K562 (cell line): ENCODE measurements around the gene CDCA5. TPM values are rescaled to one million over a fixed set of nuclear protein-coding genes. Genes with fewer than 3 reads are reported as not detected.

Experiments used
- ATAC-seq: fragments of 200-7000 bp; cut with Tn5 transposase; 3 replicates; pipeline ENCODE4 v1.9.1; 2020; ENCODE audit warnings: moderate library complexity
- BruUV-seq: library from RNA; stranded (reverse); fragments of 400-500 nt; replicated peaks from 2 replicates; lab custom pipeline; 2021; lab: Mats Ljungman, UMichigan
- CTCF ChIA-PET: fragments of 300-600 bp; formaldehyde crosslinking; extraction: SDS; loops from one replicate; lab custom pipeline; 2021; ENCODE audit warnings: low intra/inter-chr PET ratio; lab: Yijun Ruan, JAX
- POLR2A ChIA-PET: fragments of 300-600, 350-650 bp; sonication (Branson Sonifier 250); formaldehyde crosslinking; extraction: SDS; loops from one replicate; lab custom pipeline; 2021; ENCODE audit warnings: antibody characterized with exemption, inconsistent platforms; lab: Yijun Ruan, JAX
- DNase-seq, 4 experiments: peaks; one replicate each; pipeline versions ENCODE4 v3.0.0 to v3.0.0-alpha.2; 2011 to 2018; ENCODE audit warnings: low spot score in 3 of 4, mixed read lengths in 3 of 4; ENCODE audit errors: extremely low read depth in 1 of 4
- FAIRE-seq: peaks from 2 replicates; lab custom pipeline; 2011; peaks lifted over from hg19 to GRCh38; lab: Jason Lieb, UNC
- H2AFZ ChIP-seq: 2 replicates; pipeline ENCODE4 v1.6.0; 2011; ENCODE audit warnings: low read depth, low read length, control low read depth, inconsistent platforms
- H3K27ac ChIP-seq: fragments of 200-600 bp; 3 replicates; pipeline ENCODE4 v1.8.0; 2011; ENCODE audit warnings: low read depth, mild to moderate bottlenecking, control low read depth, inconsistent platforms, low read length, moderate library complexity, mixed read lengths; ENCODE audit errors: extremely low read depth
- H3K27me3 ChIP-seq, 2 experiments: fragments of 300-600 bp in 1 of 2; 2 replicates in 1 of 2; 3 replicates in 1 of 2; pipeline versions ENCODE4 v1.6.0 to v1.8.0; 2011; ENCODE audit warnings: inconsistent platforms in 2 of 2, low read length in 2 of 2, mild to moderate bottlenecking in 1 of 2, mixed read lengths in 1 of 2, moderate library complexity in 1 of 2; ENCODE audit not compliant: control insufficient read depth in 2 of 2, insufficient read depth in 2 of 2
- H3K36me3 ChIP-seq: fragments of 300-600 bp; 3 replicates; pipeline ENCODE4 v1.8.0; 2011; ENCODE audit warnings: mild to moderate bottlenecking, low read length, inconsistent platforms; ENCODE audit not compliant: control insufficient read depth, insufficient read depth
- H3K4me1 ChIP-seq, 2 experiments: fragments of 200-600 bp in 1 of 2; replicated peaks in 1 of 2; 2 replicates in 1 of 2; 3 replicates in 1 of 2; pipeline versions ENCODE4 v1.5.1 to v1.8.0; 2011; ENCODE audit warnings: inconsistent platforms in 2 of 2, low read length in 2 of 2, mild to moderate bottlenecking in 1 of 2, mixed read lengths in 1 of 2, moderate library complexity in 1 of 2; ENCODE audit not compliant: control insufficient read depth in 2 of 2, insufficient read depth in 2 of 2
- H3K4me2 ChIP-seq: 2 replicates; pipeline ENCODE4 v1.6.1; 2011; ENCODE audit warnings: low read length, control low read depth, inconsistent platforms, mixed read lengths; ENCODE audit not compliant: insufficient read depth
- H3K4me3 ChIP-seq: fragments of 200-600 bp; sonication (generic), shearing (Covaris generic); 2 replicates; pipeline ENCODE4 v1.5.1; 2016; ENCODE audit warnings: control low read depth, inconsistent platforms
- H3K79me2 ChIP-seq: fragments of 200-600 bp; 3 replicates; pipeline ENCODE4 v1.8.0; 2011; ENCODE audit warnings: low read length, inconsistent platforms; ENCODE audit not compliant: control insufficient read depth, insufficient read depth
- H3K9ac ChIP-seq, 2 experiments: 2 replicates each; pipeline versions ENCODE4 v1.6.0 to v1.6.1; 2011; ENCODE audit warnings: low read depth in 2 of 2, low read length in 2 of 2, control low read depth in 1 of 2, inconsistent platforms in 1 of 2, mild to moderate bottlenecking in 1 of 2, mixed read lengths in 1 of 2; ENCODE audit not compliant: insufficient read depth in 1 of 2
- H3K9me1 ChIP-seq: one replicate; pipeline ENCODE4 v1.6.0; 2011; ENCODE audit warnings: inconsistent platforms, mild to moderate bottlenecking, low read length, moderate library complexity; ENCODE audit not compliant: control insufficient read depth, insufficient read depth
- H3K9me3 ChIP-seq: replicated peaks from 2 replicates; pipeline ENCODE4 v1.5.1; 2011; ENCODE audit warnings: low read depth, low read length, inconsistent platforms; ENCODE audit not compliant: control insufficient read depth, insufficient read depth
- H4K20me1 ChIP-seq: replicated peaks from 2 replicates; pipeline ENCODE4 v1.6.1; 2011; ENCODE audit warnings: low read length, inconsistent platforms, mixed read lengths; ENCODE audit not compliant: control insufficient read depth, insufficient read depth
- CREB1 ChIP-seq, 2 experiments: sonication (generic) in 1 of 2; formaldehyde crosslinking in 1 of 2; IDR thresholded peaks; 2 replicates each; pipeline versions ENCODE4 v1.6.1 to v1.8.0; 2012 to 2022; ENCODE audit warnings: inconsistent platforms in 1 of 2, mild to moderate bottlenecking in 1 of 2, missing genetic modification reagents in 1 of 2, moderate library complexity in 1 of 2
- RBFOX2 ChIP-seq: fragments of 200-400 bp; formaldehyde crosslinking; IDR thresholded peaks from 2 replicates; pipeline ENCODE4 v1.6.1; 2017; ENCODE audit warnings: low read depth, mild to moderate bottlenecking, low read length, moderate library complexity
- RFX1 ChIP-seq: fragments of 450-650 bp; IDR thresholded peaks from 2 replicates; pipeline ENCODE4 v1.6.1; 2016; ENCODE audit warnings: mild to moderate bottlenecking, moderate library complexity
- STAT5A ChIP-seq: IDR thresholded peaks from 2 replicates; pipeline ENCODE4 v1.6.1; 2012; ENCODE audit warnings: low read length, inconsistent platforms, borderline replicate concordance
- ZFP30 ChIP-seq: fragments of 250-450 bp; sonication (Bioruptor Pico); IDR thresholded peaks from 2 replicates; pipeline ENCODE4 v1.8.0; 2022; ENCODE audit warnings: moderate library complexity, mild to moderate bottlenecking, inconsistent platforms, borderline replicate concordance
- WGBS: fragments of 100-300 bp; shearing (Covaris generic); methylation state at CpG from one replicate; pipeline ENCODE4 v1.1.6; 2016; ENCODE audit warnings: low coverage, mixed read lengths; ENCODE audit not compliant: insufficient coverage; ENCODE audit errors: missing lambda C conversion rate; 5-methylcytosine and 5-hydroxymethylcytosine counted together
- in situ Hi-C: fragments of 300-500 bp; cut with MboI; formaldehyde crosslinking; loops from 4 replicates; pipeline ENCODE4 v1.15.0; 2018; ENCODE audit warnings: inconsistent platforms, mixed read lengths
- intact Hi-C: fragments of 100-400 bp; cut with micrococcal nuclease; formaldehyde crosslinking; loops from 2 replicates; pipeline ENCODE4 v1.14.2; 2022
- polyA plus RNA-seq, 8 experiments: library from polyadenylated mRNA; depleted of rRNA in 4 of 8; stranded (reverse) in 5 of 8; unstranded in 3 of 8; fragments of >200 nt; fragmentation: Nextera tagmentation in 2 of 8; fragmentation: Illumina TruSeq in 1 of 8; extraction: Ambion mirVana in 2 of 8; extraction: Trizol in 1 of 8; gene quantifications; 2 replicates each; pipeline versions ENCODE4 v1.2.1 to v1.2.3, GENCODE V29; 2011 to 2014; ENCODE audit warnings: inconsistent platforms in 1 of 8, missing spikeins in 1 of 8
- total RNA-seq, 7 experiments: library from RNA; depleted of rRNA in 6 of 7; stranded (reverse); fragments of >200 nt in 6 of 7; fragmentation: Illumina TruSeq in 2 of 7; extraction: Trizol in 2 of 7; gene quantifications; 2 replicates each; pipeline versions ENCODE4 v1.2.1 to v1.2.3, GENCODE V29; 2011 to 2021; ENCODE audit warnings: low replicate concordance in 1 of 7
- TF ChIP-seq, protein P1 (sequence below): fragments of 250-450 bp; sonication (Bioruptor Pico); IDR thresholded peaks from 2 replicates; pipeline ENCODE4 v1.9.0; 2021; ENCODE audit warnings: mild to moderate bottlenecking, inconsistent platforms

The CDCA5 gene
- total and polyA plus RNA-seq, 9 of the 15 experiments (the other 6 are each of a cell fraction or from before 2014, with no cell fraction given) = 18.9 to 94.3 (median 64.6) TPM

DNA sequence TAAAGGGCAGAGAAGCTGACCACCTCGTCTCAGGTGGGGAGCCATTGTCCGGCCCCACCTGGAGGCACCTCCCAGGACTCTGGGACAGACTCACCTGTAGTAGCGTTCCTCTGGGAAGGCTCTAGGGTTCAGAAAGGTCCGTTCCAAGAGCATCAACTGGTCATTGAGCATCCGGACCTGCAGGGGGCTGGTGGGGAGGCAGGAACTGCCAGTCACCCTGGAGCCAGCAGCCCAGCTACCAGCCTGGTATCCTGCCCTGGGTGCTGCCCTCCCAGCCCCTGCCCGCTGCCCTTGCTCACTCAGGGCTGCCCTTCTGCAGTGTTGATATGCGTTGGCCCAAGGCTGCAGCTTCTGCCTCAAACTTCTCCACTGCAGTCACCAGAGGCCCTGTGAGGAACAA lies 38.1 kb downstream of the CDCA5 start:
- Histone ChIP-seq H3K4me1 (peaks cover 6 to 60% of the 10 kb centered on the region in 2 experiments; a peak in 4 of 5 replicates), H3K9ac (peak overlapping the region in 1 of 2 experiments; percentile 83; a peak in 2 of 4 replicates), H3K27me3 (no peaks in the 10 kb centered on the region), H3K4me3 (no peak overlapping the region), H3K79me2 (peaks cover 24% of the 10 kb centered on the region), H3K27ac (no peak overlapping the region), H3K9me1 (no peaks in the 10 kb centered on the region), H3K36me3 (peaks cover 27% of the 10 kb centered on the region; the same call in 2 of the 3 replicates), H3K4me2 (no peak overlapping the region), H2AFZ (no peak overlapping the region), H3K9me3 (no peaks in the 10 kb centered on the region)
- ATAC-seq = no peak
- no peak for FAIRE-seq
- in situ Hi-C loops = no loop called here
- DNase-seq = no peak
- POLR2A ChIA-PET = interaction anchor here (0.6 to 1.2 kb wide), 3 partner anchors 17 to 454 kb away, joined by 3 to 4 read pairs (median 3); partner anchors contain the start of gene MALAT1
- 86% methylated on average over 7 of the region's 7 CpGs for WGBS
- intact Hi-C loops = no loop called here
- no peak for TF ChIP-seq ZFP30 (CRISPR knock-in tag)
- TF ChIP-seq, protein P1, sequence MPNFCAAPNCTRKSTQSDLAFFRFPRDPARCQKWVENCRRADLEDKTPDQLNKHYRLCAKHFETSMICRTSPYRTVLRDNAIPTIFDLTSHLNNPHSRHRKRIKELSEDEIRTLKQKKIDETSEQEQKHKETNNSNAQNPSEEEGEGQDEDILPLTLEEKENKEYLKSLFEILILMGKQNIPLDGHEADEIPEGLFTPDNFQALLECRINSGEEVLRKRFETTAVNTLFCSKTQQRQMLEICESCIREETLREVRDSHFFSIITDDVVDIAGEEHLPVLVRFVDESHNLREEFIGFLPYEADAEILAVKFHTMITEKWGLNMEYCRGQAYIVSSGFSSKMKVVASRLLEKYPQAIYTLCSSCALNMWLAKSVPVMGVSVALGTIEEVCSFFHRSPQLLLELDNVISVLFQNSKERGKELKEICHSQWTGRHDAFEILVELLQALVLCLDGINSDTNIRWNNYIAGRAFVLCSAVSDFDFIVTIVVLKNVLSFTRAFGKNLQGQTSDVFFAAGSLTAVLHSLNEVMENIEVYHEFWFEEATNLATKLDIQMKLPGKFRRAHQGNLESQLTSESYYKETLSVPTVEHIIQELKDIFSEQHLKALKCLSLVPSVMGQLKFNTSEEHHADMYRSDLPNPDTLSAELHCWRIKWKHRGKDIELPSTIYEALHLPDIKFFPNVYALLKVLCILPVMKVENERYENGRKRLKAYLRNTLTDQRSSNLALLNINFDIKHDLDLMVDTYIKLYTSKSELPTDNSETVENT (CRISPR knock-in tag) = no peak
- 0 out of 2 replicates have a peak, but pooled peaks have one; percentile 45 for TF ChIP-seq RBFOX2
- TF ChIP-seq CREB1 (IDR thresholded peaks at IDR 0.05) = no peak
- TF ChIP-seq CREB1 (CRISPR knock-in tag; IDR thresholded peaks at IDR 0.05) = 0 out of 2 replicates have a peak, but pooled peaks have one; percentile 18
- no peak for TF ChIP-seq STAT5A
- TF ChIP-seq RFX1 = no peak
- TF ChIP-seq, all 486 proteins: peak for 2
- no peaks in the 10 kb centered on the region; the same call in 1 of the 2 replicates for H4K20me1 ChIP-seq
- BruUV-seq = no TSS peak
- CTCF ChIA-PET = no interaction called here
